H1 (cell line): ENCODE data around the gene GP9. TPM values are rescaled to one million over a fixed set of nuclear protein-coding genes. Genes with fewer than 3 reads are reported as not detected.
A peak's percentile ranks its signal among the peaks of the same experiment; 100 is the strongest.

Experiments
- CTCF ChIA-PET: fragments of 300-600 bp; sonication (Branson Sonifier 250); formaldehyde crosslinking; loops from one replicate; lab custom pipeline; 2021; ENCODE audit not compliant: partially characterized antibody; lab: Charles Lee
- POLR2A ChIA-PET: fragments of 300-600 bp; sonication (Branson Sonifier 250); formaldehyde crosslinking; loops from one replicate; lab custom pipeline; 2021; ENCODE audit warnings: inconsistent platforms; ENCODE audit not compliant: partially characterized antibody; lab: Charles Lee
- DNase-seq, 2 experiments: peaks; one replicate each; pipeline versions ENCODE4 v3.0.0 to v3.0.0-alpha.2; 2010 to 2022; ENCODE audit warnings: low spot score in 2 of 2, low read depth in 1 of 2, mixed read lengths in 1 of 2
- FAIRE-seq: peaks from 2 replicates; lab custom pipeline; 2011; peaks lifted over from hg19 to GRCh38; lab: Jason Lieb, UNC
- H2AFZ ChIP-seq: 2 replicates; pipeline ENCODE4 v1.8.1; 2012; ENCODE audit warnings: low read length, inconsistent platforms
- H2AK5ac ChIP-seq: 2 replicates; pipeline ENCODE4 v1.6.1; 2013; ENCODE audit warnings: low read depth, low read length
- H2BK120ac ChIP-seq: replicated peaks from 2 replicates; pipeline ENCODE3; 2013; ENCODE audit warnings: low read depth, low read length, inconsistent platforms
- H2BK12ac ChIP-seq: 2 replicates; pipeline ENCODE4 v1.6.1; 2013; ENCODE audit warnings: low read depth, low read length
- H2BK15ac ChIP-seq: 2 replicates; pipeline ENCODE4 v1.6.1; 2013; ENCODE audit warnings: low read length
- H2BK20ac ChIP-seq: 2 replicates; pipeline ENCODE4 v1.6.1; 2013; ENCODE audit warnings: low read length
- H2BK5ac ChIP-seq: 2 replicates; pipeline ENCODE4 v1.6.1; 2013; ENCODE audit warnings: low read depth, low read length
- H3K14ac ChIP-seq: 2 replicates; pipeline ENCODE4 v1.6.1; 2013; ENCODE audit warnings: inconsistent platforms; ENCODE audit not compliant: insufficient read length
- H3K18ac ChIP-seq: 2 replicates; pipeline ENCODE4 v1.6.1; 2013; ENCODE audit warnings: low read length; ENCODE audit errors: extremely low read depth
- H3K23ac ChIP-seq: 2 replicates; pipeline ENCODE4 v1.6.1; 2013; ENCODE audit warnings: inconsistent platforms; ENCODE audit not compliant: insufficient read length
- H3K23me2 ChIP-seq: 2 replicates; pipeline ENCODE4 v1.6.1; 2013; ENCODE audit warnings: low read depth, low read length
- H3K27ac ChIP-seq: 2 replicates; pipeline ENCODE4 v1.6.1; 2011; ENCODE audit warnings: low read depth, low read length, inconsistent platforms
- H3K27me3 ChIP-seq, 4 experiments: replicated peaks in 1 of 4; 1 replicate in 1 of 4; 2 replicates in 3 of 4; pipeline versions ENCODE4 v1.6.1 to v1.8.1; 2011 to 2013; ENCODE audit warnings: low read length in 3 of 4, mild to moderate bottlenecking in 3 of 4, inconsistent platforms in 2 of 4, mixed read lengths in 2 of 4, moderate library complexity in 1 of 4; ENCODE audit not compliant: control insufficient read depth in 3 of 4, insufficient read depth in 3 of 4; ENCODE audit errors: extremely low read depth in 1 of 4
- H3K36me3 ChIP-seq, 4 experiments: 2 replicates each; pipeline versions ENCODE4 v1.6.1 to v1.8.1; 2011 to 2013; ENCODE audit warnings: mild to moderate bottlenecking in 4 of 4, low read length in 3 of 4, moderate library complexity in 2 of 4, control low read depth in 1 of 4, inconsistent platforms in 1 of 4; ENCODE audit not compliant: insufficient read depth in 4 of 4, control insufficient read depth in 2 of 4
- H3K4ac ChIP-seq: replicated peaks from 2 replicates; pipeline ENCODE3; 2013; ENCODE audit warnings: low read length, low read depth, mixed read lengths, inconsistent platforms; ENCODE audit not compliant: insufficient read length
- H3K4me1 ChIP-seq, 4 experiments: replicated peaks in 1 of 4; 1 replicate in 1 of 4; 2 replicates in 3 of 4; pipeline versions ENCODE4 v1.6.1 to v1.8.1; 2011 to 2013; ENCODE audit warnings: low read length in 3 of 4, inconsistent platforms in 2 of 4, mixed read lengths in 1 of 4; ENCODE audit not compliant: insufficient read depth in 4 of 4, control insufficient read depth in 3 of 4
- H3K4me2 ChIP-seq, 2 experiments: 2 replicates each; pipeline versions ENCODE4 v1.6.1 to v1.8.1; 2011 to 2013; ENCODE audit warnings: low read depth in 2 of 2, low read length in 2 of 2, control low read depth in 1 of 2, inconsistent platforms in 1 of 2, mild to moderate bottlenecking in 1 of 2; ENCODE audit not compliant: insufficient read depth in 1 of 2
- H3K4me3 ChIP-seq, 4 experiments: fragments of 200-600, 300-600 bp in 1 of 4; sonication (generic), shearing (Covaris generic), sonication (Bioruptor Twin) in 1 of 4; 2 replicates each; pipeline versions ENCODE4 v1.5.1 to v1.8.1; 2011 to 2016; ENCODE audit warnings: low read length in 4 of 4, low read depth in 3 of 4, control low read depth in 2 of 4, inconsistent platforms in 2 of 4, mild to moderate bottlenecking in 2 of 4, mixed read lengths in 1 of 4, moderate library complexity in 1 of 4; ENCODE audit not compliant: insufficient read depth in 2 of 4; ENCODE audit errors: extremely low read depth in 1 of 4
- H3K56ac ChIP-seq: replicated peaks from 2 replicates; pipeline ENCODE3; 2013; ENCODE audit warnings: low read depth, mild to moderate bottlenecking, mixed read lengths, low read length, inconsistent platforms; ENCODE audit not compliant: insufficient read length
- H3K79me1 ChIP-seq: 2 replicates; pipeline ENCODE4 v1.6.1; 2013; ENCODE audit warnings: low read depth, low read length, control low read depth
- H3K79me2 ChIP-seq, 2 experiments: 2 replicates each; pipeline versions ENCODE4 v1.6.1 to v1.8.1; 2012 to 2013; ENCODE audit warnings: low read length in 2 of 2, mild to moderate bottlenecking in 2 of 2, inconsistent platforms in 1 of 2; ENCODE audit not compliant: insufficient read depth in 2 of 2, control insufficient read depth in 1 of 2
- H3K9ac ChIP-seq, 4 experiments: replicated peaks in 1 of 4; 1 replicate in 1 of 4; 2 replicates in 3 of 4; pipeline versions ENCODE4 v1.6.1 to v1.8.1; 2011 to 2013; ENCODE audit warnings: low read depth in 3 of 4, low read length in 3 of 4, control low read depth in 2 of 4, mild to moderate bottlenecking in 2 of 4, moderate library complexity in 2 of 4, inconsistent platforms in 1 of 4; ENCODE audit errors: extremely low read depth in 1 of 4
- H3K9me3 ChIP-seq, 2 experiments: 2 replicates each; pipeline versions ENCODE4 v1.6.1 to v1.8.1; 2012 to 2013; ENCODE audit warnings: mild to moderate bottlenecking in 2 of 2, moderate library complexity in 2 of 2, control low read depth in 1 of 2, inconsistent platforms in 1 of 2, low read depth in 1 of 2, low read length in 1 of 2, mixed read lengths in 1 of 2; ENCODE audit not compliant: insufficient read depth in 2 of 2
- H4K20me1 ChIP-seq, 2 experiments: replicated peaks in 1 of 2; 2 replicates each; pipeline versions ENCODE3 to v1.8.1; 2011 to 2013; ENCODE audit warnings: inconsistent platforms in 2 of 2, low read length in 2 of 2, mild to moderate bottlenecking in 1 of 2; ENCODE audit not compliant: insufficient read depth in 2 of 2, control insufficient read depth in 1 of 2
- H4K5ac ChIP-seq: 2 replicates; pipeline ENCODE4 v1.6.1; 2013; ENCODE audit warnings: low read length, low read depth, mixed read lengths, inconsistent platforms; ENCODE audit not compliant: insufficient read length
- H4K8ac ChIP-seq: 2 replicates; pipeline ENCODE4 v1.8.0; 2013; ENCODE audit warnings: mild to moderate bottlenecking, moderate library complexity, low read length, inconsistent platforms; ENCODE audit not compliant: insufficient read depth; ENCODE audit errors: extremely low read depth
- H4K91ac ChIP-seq: replicated peaks from 2 replicates; pipeline ENCODE3; 2013; ENCODE audit warnings: low read length, mixed read lengths, inconsistent platforms; ENCODE audit not compliant: insufficient read length
- CBX5 ChIP-seq: fragments of 300-800, 300-1000 bp; sonication (generic); IDR thresholded peaks from 2 replicates; pipeline ENCODE4 v1.7.1; 2016; ENCODE audit warnings: antibody characterized with exemption, low read length, low read depth
- FOSL1 ChIP-seq: IDR thresholded peaks from 2 replicates; pipeline ENCODE4 v1.6.1; 2011; ENCODE audit warnings: mild to moderate bottlenecking, low read depth, low read length, moderate library complexity; ENCODE audit not compliant: insufficient read depth
- JUND ChIP-seq: IDR thresholded peaks from 2 replicates; pipeline ENCODE4 v1.6.1; 2011; ENCODE audit warnings: mild to moderate bottlenecking, improper control_type of control experiment, low read length
- NANOG ChIP-seq: IDR thresholded peaks from 2 replicates; pipeline ENCODE4 v1.6.1; 2011; ENCODE audit warnings: low read length, low read depth, mild to moderate bottlenecking, inconsistent platforms; ENCODE audit not compliant: insufficient read depth, poor library complexity, severe bottlenecking
- SP4 ChIP-seq: IDR thresholded peaks from 2 replicates; pipeline ENCODE4 v1.6.1; 2012; ENCODE audit warnings: low read length, inconsistent platforms
- SUZ12 ChIP-seq: fragments of 200-600 bp; sonication (generic); IDR thresholded peaks from 2 replicates; pipeline ENCODE4 v1.6.1; 2012; ENCODE audit warnings: mild to moderate bottlenecking, inconsistent platforms, low read length, moderate library complexity, mixed read lengths
- ZNF274 ChIP-seq: IDR thresholded peaks from 2 replicates; pipeline ENCODE4 v1.7.0; 2012; ENCODE audit warnings: low read length, borderline replicate concordance; ENCODE audit errors: extremely low read depth
- WGBS, 2 experiments: shearing (Covaris generic) in 1 of 2; methylation state at CpG; one replicate each; pipeline versions ENCODE4 v1.1.6 to v1.1.7; 2013 to 2015; ENCODE audit warnings: low lambda C conversion rate in 2 of 2, mixed read lengths in 2 of 2, inconsistent platforms in 1 of 2, low coverage in 1 of 2, missing lambda C conversion rate in 1 of 2; ENCODE audit not compliant: insufficient replicate concordance in 2 of 2, insufficient coverage in 1 of 2, insufficient read length in 1 of 2; ENCODE audit errors: extremely low coverage in 1 of 2, missing lambda C conversion rate in 1 of 2; 5-methylcytosine and 5-hydroxymethylcytosine counted together
- polyA plus RNA-seq, 7 experiments: library from polyadenylated mRNA; depleted of rRNA in 3 of 7; stranded (reverse) in 5 of 7; unstranded in 2 of 7; fragments of >200 nt in 5 of 7; fragments of 200-250 nt in 2 of 7; gene quantifications; 1 replicate in 5 of 7; 2 replicates in 1 of 7; 4 replicates in 1 of 7; pipeline versions ENCODE4 v1.2.1 to v1.2.3, GENCODE V29; 2011 to 2013; ENCODE audit warnings: missing spikeins in 2 of 7, mixed read lengths in 2 of 7
- total RNA-seq: library from RNA; stranded (reverse); fragmentation: NEBNext Ultra II Directional; extraction: Animal tissue kit (Norgen Biotek cat#: 25700); gene quantifications from 2 replicates; pipeline ENCODE4 v1.2.1, GENCODE V29; 2021
- TF ChIP-seq, protein P1 (sequence below): IDR thresholded peaks from 2 replicates; pipeline ENCODE4 v1.6.1; 2012; ENCODE audit warnings: inconsistent platforms

Gene GP9
- total and polyA plus RNA-seq, 2 of the 8 experiments (the other 6 are each of a cell fraction or from before 2014, with no cell fraction given) = not detected

DNA sequence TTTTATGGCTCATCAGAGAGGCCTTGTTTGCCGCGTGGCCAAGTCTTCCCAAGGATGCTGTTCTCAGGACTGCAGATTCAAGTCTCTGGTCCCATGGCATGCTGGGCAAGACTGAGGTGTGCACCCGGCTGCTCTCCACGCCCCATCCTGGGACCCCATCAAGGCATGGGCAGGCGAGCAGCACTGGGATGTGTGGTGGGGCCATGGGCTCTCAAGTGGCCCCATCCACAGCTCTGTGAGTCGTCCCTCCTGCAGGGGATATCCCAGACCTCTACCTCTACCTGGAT, 13.1 kb upstream of the GP9 start:
- H3K23me2 ChIP-seq = no peaks in the 10 kb centered on the region
- no peak overlapping the region for H3K18ac ChIP-seq
- no peak overlapping the region for H2BK15ac ChIP-seq
- no peak overlapping the region for H4K8ac ChIP-seq
- H3K4me1 ChIP-seq = no peaks in the 10 kb centered on the region
- H2BK20ac ChIP-seq = no peak overlapping the region
- H3K9ac ChIP-seq = no peak overlapping the region
- no peak overlapping the region for H3K4ac ChIP-seq
- H2AK5ac ChIP-seq = 0 out of 2 replicates have a peak overlapping the region, but pooled peaks have one; percentile 39
- H2BK120ac ChIP-seq = no peak overlapping the region
- H2AFZ ChIP-seq = no peak overlapping the region
- H3K4me3 ChIP-seq = no peak overlapping the region
- 89% methylated on average over 5 of the region's 6 CpGs; no CpG with 5 or more reads in 1 of the 2 experiments for WGBS, 2 experiments
- POLR2A ChIA-PET = interaction anchor here (0.5 kb wide), 1 partner anchor 62 kb away, joined by 3 read pairs; no protein-coding TSS in a partner anchor
- H3K27ac ChIP-seq = no peak overlapping the region
- DNase-seq = no peak
- peaks cover 4 to 9% of the 10 kb centered on the region in 2 experiments; a peak in 2 of 4 replicates for H3K9me3 ChIP-seq
- no peak overlapping the region for H3K56ac ChIP-seq
- no peak for FAIRE-seq
- H4K5ac ChIP-seq = no peak overlapping the region
- H3K23ac ChIP-seq = no peak overlapping the region
- H2BK12ac ChIP-seq = no peak overlapping the region
- no peak overlapping the region for H3K4me2 ChIP-seq
- peaks cover 0 to 4% (median 0%) of the 10 kb centered on the region in 4 experiments; a peak in 2 of 7 replicates for H3K27me3 ChIP-seq
- H4K91ac ChIP-seq = no peak overlapping the region
- H4K20me1 ChIP-seq = no peaks in the 10 kb centered on the region
- TF ChIP-seq SP4 (no peak), JUND (no peak), CBX5 (no peak), NANOG (no peak), ZNF274 (no peak), FOSL1 (no peak), SUZ12 (no peak)
- TF ChIP-seq, protein P1, sequence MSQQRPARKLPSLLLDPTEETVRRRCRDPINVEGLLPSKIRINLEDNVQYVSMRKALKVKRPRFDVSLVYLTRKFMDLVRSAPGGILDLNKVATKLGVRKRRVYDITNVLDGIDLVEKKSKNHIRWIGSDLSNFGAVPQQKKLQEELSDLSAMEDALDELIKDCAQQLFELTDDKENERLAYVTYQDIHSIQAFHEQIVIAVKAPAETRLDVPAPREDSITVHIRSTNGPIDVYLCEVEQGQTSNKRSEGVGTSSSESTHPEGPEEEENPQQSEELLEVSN = no peak
- H2BK5ac ChIP-seq = no peak overlapping the region
- no peak overlapping the region for H3K14ac ChIP-seq
- H3K36me3 ChIP-seq = no peaks in the 10 kb centered on the region
- CTCF ChIA-PET = interaction anchor here (1.4 to 1.8 kb wide), 3 partner anchors 40 to 198 kb away, joined by 3 to 9 read pairs (median 4); no protein-coding TSS in a partner anchor
- no peaks in the 10 kb centered on the region for H3K79me1 ChIP-seq
- H3K79me2 ChIP-seq = no peaks in the 10 kb centered on the region
